ENCODE measurements around the gene PER1. TPM values are rescaled to one million over a fixed set of nuclear protein-coding genes. Genes with fewer than 3 reads are reported as not detected.

The PER1 gene
- total and polyA plus RNA-seq, 2 donors from 2014 or later = 25.2 to 161 TPM

- peaks cover 2 to 11% (median 2%) of the 10 kb centered on the region in 3 donors for H3K36me3 ChIP-seq (ENCODE audit: control insufficient read depth in 2 of 3, insufficient read depth in 3 of 3, low read length in 3 of 3)
- H3K9ac ChIP-seq (ENCODE audit: low read length in 3 of 3) = no peak overlapping the region
- intact Hi-C loops (cut with DNase I) = no loop called here
- TF ChIP-seq CTCF (IDR thresholded peaks at IDR 0.05; ENCODE audit: borderline replicate concordance, extremely low read depth, insufficient read depth) = no peak
- H3K4me3 ChIP-seq (ENCODE audit: low read length in 3 of 3) = no peak overlapping the region
- DNase-seq (peak in 1 of 5 donors; percentile 56), FAIRE-seq (no peak)
- no peaks in the 10 kb centered on the region for H3K27me3 ChIP-seq (ENCODE audit: control insufficient read depth, insufficient read depth, low read length)
- H3K9me3 ChIP-seq (ENCODE audit: control insufficient read depth in 2 of 3, insufficient read depth in 1 of 3, low read length in 3 of 3) = no peaks in the 10 kb centered on the region
- peak overlapping the region in 1 of 2 donors; percentile 86 for H3K27ac ChIP-seq (ENCODE audit: low read depth in 2 of 2, low read length in 2 of 2)
- H3K4me1 ChIP-seq (ENCODE audit: control insufficient read depth in 2 of 3, insufficient read depth in 2 of 3, low read depth in 1 of 3, low read length in 3 of 3) = peaks cover 0 to 24% (median 22%) of the 10 kb centered on the region in 3 donors
These were observed 12.6 kb upstream of the PER1 start for GRCh38 chr17:8164815-8165131.

GRCh38 chr17:8163978-8164814 lies 12.0 kb upstream of the PER1 start:
- H3K9ac ChIP-seq (ENCODE audit: low read length in 3 of 3) = peak overlapping the region in 1 of 3 donors; percentile 12
- H3K9me3 ChIP-seq (ENCODE audit: control insufficient read depth in 2 of 3, insufficient read depth in 1 of 3, low read length in 3 of 3) = no peaks in the 10 kb centered on the region
- peaks cover 2 to 14% (median 2%) of the 10 kb centered on the region in 3 donors for H3K36me3 ChIP-seq (ENCODE audit: control insufficient read depth in 2 of 3, insufficient read depth in 3 of 3, low read length in 3 of 3)
- peak overlapping the region in 1 of 2 donors; percentile 86 for H3K27ac ChIP-seq (ENCODE audit: low read depth in 2 of 2, low read length in 2 of 2)
- TF ChIP-seq CTCF (IDR thresholded peaks at IDR 0.05; ENCODE audit: borderline replicate concordance, extremely low read depth, insufficient read depth) = no peak
- no peak overlapping the region for H3K4me3 ChIP-seq (ENCODE audit: low read length in 3 of 3)
- no peak for FAIRE-seq
- peaks cover 0 to 24% (median 22%) of the 10 kb centered on the region in 3 donors for H3K4me1 ChIP-seq (ENCODE audit: control insufficient read depth in 2 of 3, insufficient read depth in 2 of 3, low read depth in 1 of 3, low read length in 3 of 3)
- no peaks in the 10 kb centered on the region for H3K27me3 ChIP-seq (ENCODE audit: control insufficient read depth, insufficient read depth, low read length)
- peak; percentile 90 to 94 (median 91) for DNase-seq
- intact Hi-C loops (cut with DNase I) = no loop called here

- Histone ChIP-seq H3K36me3 (ENCODE audit: control insufficient read depth in 2 of 3, insufficient read depth in 3 of 3, low read length in 3 of 3) (peaks cover 2 to 14% (median 2%) of the 10 kb centered on the region in 3 donors), H3K4me3 (ENCODE audit: low read length in 3 of 3) (peak overlapping the region in 2 of 3 donors; percentile 38 to 57), H3K4me1 (ENCODE audit: control insufficient read depth in 2 of 3, insufficient read depth in 2 of 3, low read depth in 1 of 3, low read length in 3 of 3) (peaks cover 0 to 29% (median 22%) of the 10 kb centered on the region in 3 donors), H3K9me3 (ENCODE audit: control insufficient read depth in 2 of 3, insufficient read depth in 1 of 3, low read length in 3 of 3) (no peaks in the 10 kb centered on the region), H3K27me3 (ENCODE audit: control insufficient read depth, insufficient read depth, low read length) (no peaks in the 10 kb centered on the region), H3K9ac (ENCODE audit: low read length in 3 of 3) (peak overlapping the region; percentile 19 to 84 (median 27)), H3K27ac (ENCODE audit: low read depth in 2 of 2, low read length in 2 of 2) (peak overlapping the region; percentile 96 to 99)
- FAIRE-seq = no peak
- peak; percentile 63 to 88 (median 78) for DNase-seq
- no peak for TF ChIP-seq CTCF (IDR thresholded peaks at IDR 0.05; ENCODE audit: borderline replicate concordance, extremely low read depth, insufficient read depth)
- intact Hi-C loops (cut with DNase I) = no loop called here
These were observed 11.1 kb upstream of the PER1 start for GRCh38 chr17:8162997-8163977.
